ENCODE results near the gene CACNG6.
"Not testable (repeated sequence)": the region's sequence is repeated elsewhere in the genome, so short reads cannot be mapped to it uniquely, and the experiment has no call there.

The CACNG6 gene

GRCh38 chr19:54002495-54003315 is 11.3 kb downstream of the CACNG6 start:
- no peak for DNase-seq

- DNase-seq = no peak
Measured at GRCh38 chr19:54009440-54009839, 18.0 kb downstream of the CACNG6 start.

DNA sequence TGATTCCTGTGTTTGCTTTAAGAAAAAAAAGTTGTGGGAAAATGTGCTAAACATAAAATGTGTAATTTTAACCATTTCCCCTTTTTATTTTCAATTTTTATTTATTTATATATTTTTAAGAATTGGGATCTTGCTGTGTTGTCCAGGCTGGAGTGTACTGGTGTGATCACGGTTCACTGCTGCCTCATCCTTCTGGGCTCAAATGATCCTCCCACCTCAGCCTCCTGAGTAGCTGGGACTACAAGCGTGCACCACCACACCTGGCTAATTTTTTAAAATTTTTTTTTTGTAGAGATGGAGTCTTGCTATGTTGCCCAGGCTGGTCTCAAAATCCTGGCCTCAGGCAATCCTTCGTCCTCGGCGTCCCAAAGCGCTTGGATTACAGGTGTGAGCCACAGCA is 19.0 kb downstream of the CACNG6 start:
- DNase-seq = no peak

GRCh38 chr19:54011507-54012211 is 20.2 kb downstream of the CACNG6 start:
- DNase-seq = no peak

GRCh38 chr19:54013866-54014265 is 22.4 kb downstream of the CACNG6 start:
- no peak for DNase-seq

- no peak for DNase-seq
Measured at GRCh38 chr19:54014920-54015560, 23.6 kb downstream of the CACNG6 start.

- peak; percentile 54 for DNase-seq
Measured at GRCh38 chr19:54017261-54017660, 25.8 kb downstream of the CACNG6 start.

GRCh38 chr19:54021363-54021762 is 29.9 kb downstream of the CACNG6 start:
- DNase-seq = no peak

GRCh38 chr19:54021932-54022331 is 30.5 kb downstream of the CACNG6 start:
- DNase-seq = no peak

DNA sequence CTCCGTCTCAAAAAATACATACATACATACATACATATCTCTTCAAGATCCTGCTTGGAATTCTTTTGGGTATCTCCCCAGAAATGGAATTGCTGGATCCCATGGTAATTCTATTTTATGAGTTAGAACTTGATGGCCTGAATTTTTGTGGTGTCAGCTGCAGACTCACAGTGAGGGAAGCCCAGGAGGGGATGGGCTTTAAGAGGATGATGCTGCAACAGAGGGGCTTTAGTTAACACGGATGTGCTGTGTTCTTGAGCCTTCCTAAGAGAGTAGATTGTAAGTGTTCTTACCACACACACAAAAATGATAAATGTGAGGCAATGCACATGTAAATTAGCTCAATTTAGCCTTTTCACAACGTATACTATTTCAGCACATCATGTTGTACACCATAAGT is 31.8 kb downstream of the CACNG6 start:
- no peak for DNase-seq

GRCh38 chr19:54024660-54025059 is 33.2 kb downstream of the CACNG6 start:
- no peak for DNase-seq

DNA sequence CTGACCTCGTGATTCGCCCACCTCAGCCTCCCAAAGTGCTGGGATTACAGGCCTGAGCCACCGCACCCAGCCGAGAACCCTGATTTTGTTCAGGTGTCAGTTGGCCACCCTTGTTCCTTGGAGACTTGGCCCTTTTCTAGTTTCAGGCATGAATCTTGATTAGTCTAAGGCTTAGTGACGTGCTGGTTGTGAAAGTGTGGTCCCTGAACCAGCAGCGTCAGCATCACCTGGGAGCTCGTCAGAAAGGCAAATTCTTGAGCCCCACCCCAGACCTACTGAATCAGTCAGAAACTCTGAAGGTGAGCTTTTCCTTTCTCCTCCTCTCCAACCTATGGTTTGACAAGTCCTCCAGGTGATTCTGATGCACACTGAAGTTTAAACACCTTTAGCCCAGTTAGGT is 35.2 kb downstream of the CACNG6 start:
- DNase-seq = no peak

GRCh38 chr19:54029301-54029700 is 37.9 kb downstream of the CACNG6 start:
- DNase-seq = no peak

GRCh38 chr19:54029930-54030490 is 38.6 kb downstream of the CACNG6 start:
- peak; percentile 62 for DNase-seq

DNA sequence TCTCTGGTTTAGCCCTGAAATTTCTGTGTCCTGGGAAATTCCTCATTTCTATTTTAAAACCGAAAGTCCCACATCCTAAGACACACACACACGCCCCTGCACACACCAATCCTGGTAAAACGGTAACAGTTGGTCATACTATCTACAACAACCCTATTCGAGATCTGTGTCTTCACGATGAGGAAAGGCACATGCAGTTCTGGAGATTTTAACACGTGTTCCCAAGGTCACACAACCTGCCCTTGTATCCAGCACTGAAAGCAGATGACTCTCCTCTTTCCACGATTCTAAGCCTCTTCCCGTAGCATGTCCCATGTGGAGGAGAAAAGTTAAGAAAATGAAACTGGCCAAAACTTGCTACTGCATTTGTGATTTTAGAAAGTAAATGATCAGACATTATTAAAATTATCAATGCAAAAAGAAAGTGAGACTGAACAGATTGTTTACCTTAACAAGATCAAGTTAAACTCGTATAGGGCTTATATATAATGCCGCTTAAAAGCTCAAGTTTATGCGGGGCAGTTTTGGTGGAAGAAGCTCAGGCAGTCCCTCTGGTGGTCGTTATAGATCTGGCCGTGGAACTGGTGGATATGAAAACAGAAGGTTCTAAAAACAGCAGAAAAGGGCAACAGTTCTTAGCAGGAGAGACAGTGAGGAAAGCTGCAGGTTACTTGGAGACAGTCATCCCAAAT is 39.6 kb downstream of the CACNG6 start:
- peak; percentile 23 for DNase-seq

DNA sequence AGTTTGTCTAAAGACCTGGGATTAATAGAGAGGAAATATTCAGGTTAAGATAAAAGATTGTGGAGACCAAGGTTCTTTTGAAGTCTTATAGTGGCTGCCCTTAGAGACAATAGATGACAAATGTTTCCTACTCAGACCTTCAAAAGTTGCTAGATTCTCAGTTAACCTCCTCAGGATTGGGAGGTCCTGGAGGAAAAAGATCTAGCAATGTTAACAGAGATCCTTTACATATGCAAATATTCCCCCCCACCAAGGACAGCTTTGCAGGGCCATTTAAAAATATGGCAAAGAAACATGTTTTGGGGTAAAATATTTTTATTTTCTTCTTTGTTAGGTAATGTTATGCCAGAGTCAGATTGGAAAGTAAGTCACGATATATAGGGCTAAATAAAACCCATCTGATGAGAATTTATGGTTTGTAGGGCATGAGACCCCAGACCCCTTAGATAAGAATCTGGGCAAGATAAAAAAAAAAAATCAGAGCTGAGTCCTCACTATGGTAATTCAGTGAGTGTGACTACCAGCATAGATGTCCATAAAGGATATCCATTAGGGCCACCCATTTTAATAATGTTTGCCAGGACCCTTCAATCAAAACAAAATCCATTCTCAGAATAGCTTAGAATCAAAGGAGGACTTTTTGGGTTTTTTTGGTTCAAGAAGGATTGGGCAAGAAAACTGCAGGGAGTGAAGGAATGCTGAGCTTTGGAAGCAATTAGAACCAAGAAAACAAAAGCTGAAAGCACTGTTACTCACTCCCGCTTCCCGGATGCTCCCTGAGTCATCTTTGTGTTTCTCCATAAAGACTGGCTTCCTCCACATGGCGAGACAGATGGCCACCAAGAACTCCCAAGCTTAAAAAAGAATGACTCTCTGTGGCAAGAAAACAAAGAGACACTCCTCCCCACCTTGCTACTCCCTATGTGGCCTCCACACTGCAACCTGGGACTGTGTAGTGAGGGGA is 44.1 kb downstream of the CACNG6 start:
- DNase-seq = peak; percentile 87

- DNase-seq = not testable (repeated sequence)
Measured at GRCh38 chr19:54036542-54036941, 45.1 kb downstream of the CACNG6 start.

DNA sequence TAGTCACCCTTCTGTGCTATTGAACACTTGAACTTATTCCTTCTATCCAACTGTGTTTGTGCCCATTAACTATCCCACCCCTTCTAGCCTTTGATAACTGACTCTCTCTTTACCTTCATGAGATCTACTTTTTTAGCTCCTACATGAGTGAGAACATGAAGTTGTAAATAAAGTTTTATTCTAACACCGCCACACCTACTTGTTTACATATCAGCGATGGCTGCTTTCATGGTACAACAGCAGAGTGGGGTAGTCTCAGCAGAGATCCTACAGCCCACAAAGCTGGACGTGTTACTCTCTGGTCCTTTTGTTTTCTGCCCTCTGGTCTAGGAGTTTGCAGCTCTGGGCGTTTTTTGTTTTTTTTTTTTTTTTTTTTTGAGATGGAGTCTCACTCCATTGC is 48.6 kb downstream of the CACNG6 start:
- DNase-seq = no peak

DNA sequence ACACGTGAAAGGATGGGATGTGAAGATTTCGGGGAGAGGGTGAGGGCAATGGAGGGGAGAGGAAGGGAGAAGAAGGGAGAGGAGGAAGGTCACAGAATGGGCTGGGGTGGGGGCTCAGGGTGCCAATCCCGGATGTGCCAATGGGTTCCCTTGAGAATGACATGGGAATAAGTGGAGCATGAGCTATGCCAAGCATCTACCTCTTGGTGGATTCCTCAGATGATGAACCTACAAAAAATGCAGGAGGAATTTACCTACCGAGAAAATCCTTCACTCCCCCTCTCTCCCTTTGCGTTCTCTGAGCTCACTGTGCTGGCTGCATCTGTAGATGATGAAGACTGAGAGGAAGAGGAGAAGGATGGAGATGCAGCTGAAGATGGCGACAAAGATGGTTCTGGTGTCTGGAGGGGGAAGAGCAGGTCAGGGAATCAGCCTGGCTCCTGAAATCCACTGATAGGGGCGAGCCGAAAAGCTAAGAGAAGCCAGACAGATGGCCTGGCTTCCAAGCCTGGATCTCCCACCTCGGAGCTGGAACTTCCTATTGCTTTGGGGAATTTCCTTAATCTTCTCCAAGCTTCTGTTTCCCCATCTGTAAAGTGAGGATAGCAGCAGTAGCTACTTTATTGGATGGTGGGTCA is 50.7 kb downstream of the CACNG6 start:
- no peak for DNase-seq

DNA sequence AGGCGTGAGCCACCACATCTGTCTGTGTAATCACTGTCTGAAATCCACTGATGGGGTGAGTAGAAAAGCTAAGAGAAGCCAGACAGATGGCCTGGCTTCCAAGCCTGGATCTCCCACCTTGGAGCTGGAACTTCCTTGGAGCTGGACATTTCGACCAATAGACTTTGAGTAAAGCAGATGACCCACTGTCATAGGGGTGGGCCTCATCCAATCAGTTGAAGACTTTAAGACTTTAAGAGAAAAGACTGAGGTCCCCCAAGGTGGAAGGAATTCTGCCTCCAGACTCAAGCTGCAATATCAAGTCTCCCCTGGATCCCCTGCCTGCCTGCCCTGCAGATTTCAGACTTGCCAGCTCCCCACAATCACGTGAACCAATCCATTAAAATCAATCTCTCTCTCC is 51.6 kb downstream of the CACNG6 start:
- no peak for DNase-seq

GRCh38 chr19:54045771-54046170 is 54.3 kb downstream of the CACNG6 start:
- no peak for DNase-seq
